Activated CD4-positive, alpha-beta T cell treated with anti-CD3 and anti-CD28 coated beads, Interleukin-2, amount 10 ng/mL, durations not matched to agents 7 days and 5 days (primary cell): Measurements from ENCODE around the gene PPP2R1B. TPM values are rescaled to one million over a fixed set of nuclear protein-coding genes. Genes with fewer than 3 reads are reported as not detected.

ENCODE experiments used
- CTCF ChIA-PET: fragments of 350-600 bp; sonication (Branson Sonifier 250); formaldehyde crosslinking; loops from one replicate; lab custom pipeline; 2021; ENCODE audit warnings: antibody characterized with exemption; lab: Charles Lee
- POLR2A ChIA-PET: fragments of 350-600 bp; sonication (Branson Sonifier 250); formaldehyde crosslinking; loops from one replicate; lab custom pipeline; 2021; ENCODE audit warnings: antibody characterized with exemption; lab: Charles Lee
- DNase-seq: peaks from one replicate; pipeline ENCODE4 v3.0.0-alpha.2; 2020
- H3K27ac Mint-ChIP-seq: one replicate; pipeline ENCODE4 v1.8.0; 2021; ENCODE audit warnings: mild to moderate bottlenecking, moderate library complexity, mixed read lengths
- H3K27me3 Mint-ChIP-seq: one replicate; pipeline ENCODE4 v1.8.0; 2021; ENCODE audit warnings: mixed read lengths
- H3K36me3 Mint-ChIP-seq: one replicate; pipeline ENCODE4 v1.8.0; 2021; ENCODE audit warnings: low read depth, mixed read lengths
- H3K4me1 Mint-ChIP-seq: one replicate; pipeline ENCODE4 v1.8.0; 2021; ENCODE audit warnings: mixed read lengths
- H3K4me3 Mint-ChIP-seq: one replicate; pipeline ENCODE4 v1.8.0; 2021; ENCODE audit warnings: mild to moderate bottlenecking, moderate library complexity, mixed read lengths
- H3K9me3 Mint-ChIP-seq: one replicate; pipeline ENCODE4 v1.8.0; 2021; ENCODE audit warnings: mixed read lengths
- total RNA-seq, 2 experiments: library from RNA; stranded (reverse); gene quantifications; one replicate each; pipeline ENCODE4 v1.2.3, GENCODE V29; 2021

The PPP2R1B gene
- total RNA-seq, 2 experiments from 2014 or later: 44.7 to 50.2 TPM

GRCh38 chr11:111762526-111762925 is 3.7 kb downstream of the PPP2R1B start:
- H3K4me1 Mint-ChIP-seq: peaks cover 37% of the 10 kb centered on the region

GRCh38 chr11:111761036-111761435 is 5.2 kb downstream of the PPP2R1B start:
- Mint-ChIP-seq H3K4me1 (peaks cover 29% of the 10 kb centered on the region), H3K27ac (no peak overlapping the region), H3K4me3 (no peak overlapping the region), H3K27me3 (no peaks in the 10 kb centered on the region), H3K36me3 (peaks cover 68% of the 10 kb centered on the region), H3K9me3 (no peaks in the 10 kb centered on the region)
- CTCF ChIA-PET: no interaction called here
- POLR2A ChIA-PET: no interaction called here
- DNase-seq: no peak

More at GRCh38 chr11:111762526-111762925, 3.7 kb downstream of the PPP2R1B start:
- DNase-seq: no peak
- no peaks in the 10 kb centered on the region for H3K27me3 Mint-ChIP-seq
- CTCF ChIA-PET: interaction anchor here (0.7 to 1.2 kb wide), 5 partner anchors 23 to 212 kb away, joined by 3 to 4 read pairs (median 3); no protein-coding TSS in a partner anchor
- H3K36me3 Mint-ChIP-seq: peaks cover 62% of the 10 kb centered on the region
- POLR2A ChIA-PET: no interaction called here
- H3K4me3 Mint-ChIP-seq: no peak overlapping the region
- H3K9me3 Mint-ChIP-seq: no peaks in the 10 kb centered on the region
- no peak overlapping the region for H3K27ac Mint-ChIP-seq

- H3K4me1 Mint-ChIP-seq: peaks cover 26% of the 10 kb centered on the region
- no peak overlapping the region for H3K27ac Mint-ChIP-seq
- no peak overlapping the region for H3K4me3 Mint-ChIP-seq
- no peaks in the 10 kb centered on the region for H3K9me3 Mint-ChIP-seq
- ChIA-PET POLR2A (no interaction called here), CTCF (interaction anchor here (1.1 kb wide), 1 partner anchor 19 kb away, joined by 3 read pairs; no protein-coding TSS in a partner anchor)
- peaks cover 67% of the 10 kb centered on the region for H3K36me3 Mint-ChIP-seq
- DNase-seq: no peak
- H3K27me3 Mint-ChIP-seq: no peaks in the 10 kb centered on the region
These were observed 6.3 kb downstream of the PPP2R1B start for GRCh38 chr11:111759778-111760407.

- ChIA-PET CTCF (interaction anchor here (1.1 kb wide), 1 partner anchor 19 kb away, joined by 3 read pairs; no protein-coding TSS in a partner anchor), POLR2A (no interaction called here)
- Mint-ChIP-seq H3K9me3 (no peaks in the 10 kb centered on the region), H3K4me3 (no peak overlapping the region), H3K27me3 (no peaks in the 10 kb centered on the region), H3K36me3 (peaks cover 66% of the 10 kb centered on the region), H3K4me1 (peaks cover 21% of the 10 kb centered on the region), H3K27ac (no peak overlapping the region)
- DNase-seq: no peak
These were observed 6.8 kb downstream of the PPP2R1B start for GRCh38 chr11:111759376-111759775.

GRCh38 chr11:111756097-111756496 is 10.1 kb downstream of the PPP2R1B start:
- CTCF ChIA-PET: interaction anchor here (1.2 to 1.5 kb wide), 2 partner anchors 15 to 152 kb away, joined by 3 to 8 read pairs; no protein-coding TSS in a partner anchor
- POLR2A ChIA-PET: no interaction called here
- H3K27me3 Mint-ChIP-seq: no peaks in the 10 kb centered on the region

GRCh38 chr11:111749646-111750045 is 16.5 kb downstream of the PPP2R1B start:
- ChIA-PET CTCF (interaction anchor here (0.9 kb wide), 1 partner anchor 81 kb away, joined by 4 read pairs; no protein-coding TSS in a partner anchor), POLR2A (no interaction called here)
- H3K9me3 Mint-ChIP-seq: peaks cover 3% of the 10 kb centered on the region
- no peaks in the 10 kb centered on the region for H3K4me1 Mint-ChIP-seq
- no peak overlapping the region for H3K4me3 Mint-ChIP-seq
- H3K27ac Mint-ChIP-seq: no peak overlapping the region
- H3K27me3 Mint-ChIP-seq: no peaks in the 10 kb centered on the region
- H3K36me3 Mint-ChIP-seq: peaks cover 65% of the 10 kb centered on the region
- DNase-seq: no peak

More at GRCh38 chr11:111756097-111756496, 10.1 kb downstream of the PPP2R1B start:
- DNase-seq: no peak
- no peak overlapping the region for H3K27ac Mint-ChIP-seq
- no peaks in the 10 kb centered on the region for H3K9me3 Mint-ChIP-seq
- peaks cover 1% of the 10 kb centered on the region for H3K4me1 Mint-ChIP-seq
- H3K4me3 Mint-ChIP-seq: no peak overlapping the region
- H3K36me3 Mint-ChIP-seq: peaks cover 58% of the 10 kb centered on the region

- no peaks in the 10 kb centered on the region for H3K4me1 Mint-ChIP-seq
- no peak overlapping the region for H3K4me3 Mint-ChIP-seq
- peaks cover 3% of the 10 kb centered on the region for H3K9me3 Mint-ChIP-seq
- DNase-seq: no peak
- ChIA-PET POLR2A (no interaction called here), CTCF (no interaction called here)
- H3K36me3 Mint-ChIP-seq: peaks cover 66% of the 10 kb centered on the region
- no peaks in the 10 kb centered on the region for H3K27me3 Mint-ChIP-seq
- H3K27ac Mint-ChIP-seq: no peak overlapping the region
These were observed 18.0 kb downstream of the PPP2R1B start for GRCh38 chr11:111748035-111748804.

GRCh38 chr11:111745719-111746504 is 20.3 kb downstream of the PPP2R1B start:
- peaks cover 3% of the 10 kb centered on the region for H3K9me3 Mint-ChIP-seq
- no peak overlapping the region for H3K27ac Mint-ChIP-seq
- POLR2A ChIA-PET: no interaction called here
- DNase-seq: no peak
- no peak overlapping the region for H3K4me3 Mint-ChIP-seq
- peaks cover 73% of the 10 kb centered on the region for H3K36me3 Mint-ChIP-seq
- CTCF ChIA-PET: no interaction called here
- no peaks in the 10 kb centered on the region for H3K27me3 Mint-ChIP-seq
- peaks cover 3% of the 10 kb centered on the region for H3K4me1 Mint-ChIP-seq

- H3K4me1 Mint-ChIP-seq: peaks cover 3% of the 10 kb centered on the region
- POLR2A ChIA-PET: no interaction called here
- CTCF ChIA-PET: interaction anchor here (0.5 to 1.5 kb wide), 3 partner anchors 20 to 46 kb away, joined by 3 to 4 read pairs (median 3); no protein-coding TSS in a partner anchor
- H3K27ac Mint-ChIP-seq: no peak overlapping the region
- H3K9me3 Mint-ChIP-seq: peaks cover 3% of the 10 kb centered on the region
- no peak for DNase-seq
- H3K36me3 Mint-ChIP-seq: peaks cover 76% of the 10 kb centered on the region
- no peaks in the 10 kb centered on the region for H3K27me3 Mint-ChIP-seq
- no peak overlapping the region for H3K4me3 Mint-ChIP-seq
These were observed 22.5 kb downstream of the PPP2R1B start for GRCh38 chr11:111743700-111744099.

- Mint-ChIP-seq H3K9me3 (peaks cover 3% of the 10 kb centered on the region), H3K36me3 (peaks cover 66% of the 10 kb centered on the region), H3K4me1 (peaks cover 3% of the 10 kb centered on the region), H3K27me3 (no peaks in the 10 kb centered on the region), H3K4me3 (no peak overlapping the region), H3K27ac (no peak overlapping the region)
- POLR2A ChIA-PET: no interaction called here
- DNase-seq: no peak
- CTCF ChIA-PET: interaction anchor here (1.2 kb wide), 1 partner anchor 25 kb away, joined by 3 read pairs; the partner anchor contains the start of gene PPP2R1B
These were observed 24.4 kb downstream of the PPP2R1B start for GRCh38 chr11:111741751-111742150.

- Mint-ChIP-seq H3K27ac (no peak overlapping the region), H3K27me3 (no peaks in the 10 kb centered on the region), H3K36me3 (peaks cover 48% of the 10 kb centered on the region), H3K4me3 (no peak overlapping the region), H3K9me3 (no peaks in the 10 kb centered on the region), H3K4me1 (peaks cover 5% of the 10 kb centered on the region)
- ChIA-PET CTCF (interaction anchor here (0.7 kb wide), 1 partner anchor 24 kb away, joined by 3 read pairs; no protein-coding TSS in a partner anchor), POLR2A (interaction anchor here (0.6 kb wide), 1 partner anchor 11 kb away, joined by 10 read pairs; no protein-coding TSS in a partner anchor)
- DNase-seq: no peak
These were observed 26.9 kb downstream of the PPP2R1B start for GRCh38 chr11:111739299-111739698.
